HCT116 (cell line): Measurements from ENCODE around the gene IL1RAP. TPM values are rescaled to one million over a fixed set of nuclear protein-coding genes. Genes with fewer than 3 reads are reported as not detected.

Experiments used
- ATAC-seq: fragments of 200-7000 bp; cut with Tn5 transposase; 2 replicates; pipeline ENCODE4 v1.9.1; 2020; ENCODE audit warnings: mild to moderate bottlenecking, moderate library complexity
- BruUV-seq: library from RNA; stranded (reverse); fragments of 400-500 nt; replicated peaks from 2 replicates; lab custom pipeline; 2021; lab: Mats Ljungman, UMichigan
- CTCF ChIA-PET: fragments of 300-600 bp; sonication (Branson Sonifier 250); formaldehyde crosslinking; loops from one replicate; lab custom pipeline; 2021; ENCODE audit warnings: antibody characterized with exemption; lab: Charles Lee
- POLR2A ChIA-PET: fragments of 300-600, 350-600 bp; sonication (Branson Sonifier 250); formaldehyde crosslinking; loops from one replicate; lab custom pipeline; 2021; ENCODE audit warnings: antibody characterized with exemption; lab: Charles Lee
- RAD21 ChIA-PET, 2 experiments: fragments of 300-600 bp; sonication (Branson Sonifier 250); formaldehyde crosslinking; loops; one replicate each; lab custom pipeline; 2023; ENCODE audit warnings: low total read pairs in 2 of 2; ENCODE audit not compliant: uncharacterized antibody in 2 of 2, unreplicated experiment in 2 of 2, low non-redundant PET in 1 of 2; lab: Charles Lee
- DNase-seq: peaks from one replicate; pipeline ENCODE4 v3.0.0-alpha.2; 2010; ENCODE audit warnings: low read depth, low spot score
- H2AFZ ChIP-seq: fragments of 200-600 bp; shearing (Covaris generic), sonication (generic); 2 replicates; pipeline ENCODE4 v1.6.1; 2017; ENCODE audit warnings: low read depth, mixed run types, mixed read lengths, antibody characterized with exemption, low read length; ENCODE audit not compliant: poor library complexity, severe bottlenecking
- H3K27ac ChIP-seq: 2 replicates; pipeline ENCODE4 v1.5.1; 2012; ENCODE audit warnings: low read depth, low read length
- H3K27me3 ChIP-seq: fragments of 200-600 bp; sonication (generic); 2 replicates; pipeline ENCODE4 v1.6.1; 2016; ENCODE audit warnings: mixed run types, low read length, mixed read lengths; ENCODE audit not compliant: insufficient read depth
- H3K36me3 ChIP-seq, 2 experiments: fragments of 200-500 bp in 1 of 2; fragments of 200-600 bp in 1 of 2; sonication (Bioruptor generic) in 1 of 2; sonication (generic) in 1 of 2; 2 replicates each; pipeline versions ENCODE4 v1.5.1 to v1.6.1; 2014 to 2016; ENCODE audit warnings: low read length in 2 of 2, inconsistent platforms in 1 of 2, mixed read lengths in 1 of 2, mixed run types in 1 of 2; ENCODE audit not compliant: insufficient read depth in 2 of 2, control insufficient read depth in 1 of 2
- H3K4me1 ChIP-seq, 2 experiments: fragments of 200-600 bp in 1 of 2; sonication (generic) in 1 of 2; 2 replicates each; pipeline versions ENCODE4 v1.5.1 to v1.6.1; 2012 to 2017; ENCODE audit warnings: low read length in 2 of 2, inconsistent platforms in 1 of 2, mild to moderate bottlenecking in 1 of 2, mixed read lengths in 1 of 2, mixed run types in 1 of 2, moderate library complexity in 1 of 2; ENCODE audit not compliant: insufficient read depth in 2 of 2, control insufficient read depth in 1 of 2
- H3K4me2 ChIP-seq: fragments of 200-600 bp; sonication (generic); 2 replicates; pipeline ENCODE4 v1.6.1; 2017; ENCODE audit warnings: mixed run types, low read length, mixed read lengths
- H3K4me3 ChIP-seq, 2 experiments: fragments of 200-600 bp in 1 of 2; sonication (generic) in 1 of 2; replicated peaks in 1 of 2; 2 replicates each; pipeline ENCODE4 v1.5.1; 2011 to 2016; ENCODE audit warnings: low read length in 2 of 2, control low read depth in 1 of 2, low read depth in 1 of 2, mild to moderate bottlenecking in 1 of 2, mixed read lengths in 1 of 2, mixed run types in 1 of 2
- H3K79me2 ChIP-seq: fragments of 200-600 bp; sonication (generic); 2 replicates; pipeline ENCODE4 v1.6.1; 2017; ENCODE audit warnings: mild to moderate bottlenecking, mixed run types, low read length, moderate library complexity, mixed read lengths; ENCODE audit not compliant: insufficient read depth
- H3K9ac ChIP-seq: fragments of 200-600 bp; sonication (generic); 2 replicates; pipeline ENCODE4 v1.6.1; 2016; ENCODE audit warnings: low read length, mixed read lengths
- H3K9me2 ChIP-seq: fragments of 200-600 bp; sonication (generic), shearing (Covaris generic); 2 replicates; pipeline ENCODE4 v1.6.1; 2017; ENCODE audit warnings: mixed run types, mild to moderate bottlenecking, moderate library complexity; ENCODE audit not compliant: insufficient read depth
- H3K9me3 ChIP-seq, 2 experiments: fragments of 200-500 bp in 1 of 2; fragments of 200-600 bp in 1 of 2; sonication (Bioruptor generic) in 1 of 2; sonication (generic) in 1 of 2; 2 replicates each; pipeline ENCODE4 v1.6.1; 2014 to 2017; ENCODE audit warnings: low read length in 2 of 2, mixed read lengths in 2 of 2, inconsistent platforms in 1 of 2, low read depth in 1 of 2, mild to moderate bottlenecking in 1 of 2, mixed run types in 1 of 2, moderate library complexity in 1 of 2; ENCODE audit not compliant: control insufficient read depth in 1 of 2, insufficient read depth in 1 of 2
- H4K20me1 ChIP-seq: fragments of 200-600 bp; sonication (generic), shearing (Covaris generic); 2 replicates; pipeline ENCODE4 v1.6.1; 2017; ENCODE audit warnings: mixed run types, mild to moderate bottlenecking, moderate library complexity; ENCODE audit not compliant: insufficient read depth
- CEBPB ChIP-seq: IDR thresholded peaks from 2 replicates; pipeline ENCODE4 v1.6.1; 2012; ENCODE audit warnings: low read depth
- ELF1 ChIP-seq: IDR thresholded peaks from 2 replicates; pipeline ENCODE4 v1.6.1; 2012; ENCODE audit warnings: low read depth, borderline replicate concordance
- EZH2phosphoT487 ChIP-seq: fragments of 200-600 bp; IDR thresholded peaks from 2 replicates; pipeline ENCODE4 v1.6.1; 2018; ENCODE audit warnings: antibody characterized with exemption, borderline replicate concordance
- FOSL1 ChIP-seq: IDR thresholded peaks from 2 replicates; pipeline ENCODE4 v1.6.1; 2012; ENCODE audit warnings: low read depth
- JUND ChIP-seq: IDR thresholded peaks from 2 replicates; pipeline ENCODE4 v1.6.1; 2012
- POLR2A ChIP-seq: IDR thresholded peaks from 2 replicates; pipeline ENCODE4 v1.7.0; 2011; ENCODE audit warnings: borderline replicate concordance; ENCODE audit not compliant: insufficient read depth, insufficient read length; ENCODE audit errors: extremely low read depth
- POLR2AphosphoS5 ChIP-seq: IDR thresholded peaks from 2 replicates; pipeline ENCODE4 v1.6.1; 2011; ENCODE audit warnings: mild to moderate bottlenecking, low read depth, low read length, moderate library complexity
- RAD21 ChIP-seq: IDR thresholded peaks from 2 replicates; pipeline ENCODE4 v1.6.1; 2012; ENCODE audit warnings: low read depth, mild to moderate bottlenecking
- REST ChIP-seq: IDR thresholded peaks from 2 replicates; pipeline ENCODE4 v1.6.1; 2012; ENCODE audit warnings: low read depth
- SIN3A ChIP-seq: IDR thresholded peaks from 2 replicates; pipeline ENCODE4 v1.6.1; 2012; ENCODE audit warnings: low read depth
- SP1 ChIP-seq: IDR thresholded peaks from 2 replicates; pipeline ENCODE4 v1.6.1; 2012; ENCODE audit warnings: low read depth
- SRF ChIP-seq: IDR thresholded peaks from 2 replicates; pipeline ENCODE4 v1.6.1; 2012; ENCODE audit warnings: low read depth
- TCF7L2 ChIP-seq: IDR thresholded peaks from 2 replicates; pipeline ENCODE4 v1.7.0; 2011; ENCODE audit warnings: borderline replicate concordance, inconsistent platforms; ENCODE audit not compliant: insufficient read depth, insufficient read length; ENCODE audit errors: extremely low read depth
- YY1 ChIP-seq: IDR thresholded peaks from 2 replicates; pipeline ENCODE4 v1.6.1; 2011; ENCODE audit warnings: low read length, low read depth, moderate library complexity, mild to moderate bottlenecking; ENCODE audit not compliant: insufficient replicate concordance; ENCODE audit errors: extremely low read depth
- ZBTB33 ChIP-seq: IDR thresholded peaks from 2 replicates; pipeline ENCODE4 v1.6.1; 2011; ENCODE audit warnings: mild to moderate bottlenecking, low read length, moderate library complexity; ENCODE audit not compliant: insufficient replicate concordance; ENCODE audit errors: extremely low read depth
- intact Hi-C: fragments of 100-400 bp; cut with micrococcal nuclease; formaldehyde crosslinking; loops from 2 replicates; pipeline ENCODE4 v1.10.0; 2022
- total RNA-seq: library from RNA; stranded (reverse); gene quantifications from one replicate; pipeline ENCODE4 v1.2.1, GENCODE V29; 2021; ENCODE audit not compliant: unreplicated experiment

The IL1RAP gene
- total RNA-seq, 1 experiment from 2014 or later, result 5.8 TPM

DNA sequence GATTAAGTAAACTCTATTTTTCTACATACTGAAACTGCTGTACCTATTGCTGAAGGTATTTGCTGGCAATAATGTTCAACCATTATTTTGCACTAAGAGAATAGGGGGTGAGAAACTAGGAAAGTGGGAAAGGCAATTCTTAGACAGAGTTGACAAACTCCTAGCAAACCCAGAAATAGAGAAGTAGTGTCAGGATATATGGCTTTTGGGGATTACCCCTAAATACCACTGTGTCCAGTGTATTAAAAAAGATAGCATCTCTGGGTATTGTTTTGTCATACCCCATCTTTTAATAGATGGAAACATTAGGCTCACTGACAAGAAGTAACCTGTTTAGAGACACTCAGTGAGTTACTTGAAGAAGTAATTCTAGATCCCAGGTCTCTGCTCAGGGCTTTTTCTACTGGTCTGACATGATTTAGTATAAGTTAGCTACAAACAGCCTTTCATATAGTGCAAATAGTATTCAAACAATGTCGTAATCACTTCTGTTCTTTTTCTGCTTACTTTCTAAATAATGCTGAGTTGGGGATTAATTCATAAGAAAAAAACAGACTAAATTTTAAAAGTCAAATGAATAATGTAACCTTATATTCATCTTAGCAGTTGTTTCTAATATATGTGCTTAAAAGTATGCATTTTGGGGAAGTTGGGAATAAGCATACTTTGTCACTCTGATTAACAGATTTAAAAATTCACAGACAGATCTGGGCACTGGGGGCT lies 107.2 kb downstream of the IL1RAP start:
- Histone ChIP-seq H2AFZ (no peak overlapping the region), H3K9ac (no peak overlapping the region), H3K27ac (no peak overlapping the region), H3K79me2 (no peaks in the 10 kb centered on the region), H3K4me1 (no peaks in the 10 kb centered on the region), H4K20me1 (no peaks in the 10 kb centered on the region), H3K4me3 (no peak overlapping the region), H3K36me3 (no peaks in the 10 kb centered on the region), H3K9me3 (no peaks in the 10 kb centered on the region), H3K4me2 (no peak overlapping the region), H3K27me3 (no peaks in the 10 kb centered on the region), H3K9me2 (no peaks in the 10 kb centered on the region)
- RAD21 ChIA-PET, result no interaction called here
- CTCF ChIA-PET, result no interaction called here
- no peak for ATAC-seq
- TF ChIP-seq CEBPB, result no peak
- TF ChIP-seq POLR2AphosphoS5, result no peak
- no peak for TF ChIP-seq RAD21
- TF ChIP-seq ZBTB33, result no peak
- POLR2A ChIA-PET, result no interaction called here
- BruUV-seq, result no TSS peak
- no peak for DNase-seq
- intact Hi-C loops, result no loop called here

GRCh38 chr3:190621927-190622326 lies 108.0 kb downstream of the IL1RAP start:
- POLR2A ChIA-PET, result no interaction called here
- intact Hi-C loops, result no loop called here

More at GRCh38 chr3:190621927-190622326, 108.0 kb downstream of the IL1RAP start:
- Histone ChIP-seq H3K4me2 (no peak overlapping the region), H3K79me2 (no peaks in the 10 kb centered on the region), H3K36me3 (no peaks in the 10 kb centered on the region), H3K4me3 (no peak overlapping the region), H3K9me2 (no peaks in the 10 kb centered on the region), H2AFZ (no peak overlapping the region), H4K20me1 (no peaks in the 10 kb centered on the region), H3K27ac (no peak overlapping the region), H3K9ac (no peak overlapping the region), H3K9me3 (no peaks in the 10 kb centered on the region), H3K4me1 (no peaks in the 10 kb centered on the region), H3K27me3 (no peaks in the 10 kb centered on the region)
- RAD21 ChIA-PET, result no interaction called here
- ATAC-seq, result no peak
- TF ChIP-seq JUND, result no peak
- TF ChIP-seq RAD21, result no peak
- no peak for TF ChIP-seq ELF1
- no peak for TF ChIP-seq SP1
- no peak for TF ChIP-seq TCF7L2
- no peak for TF ChIP-seq FOSL1
- TF ChIP-seq YY1, result no peak
- no peak for TF ChIP-seq SRF
- TF ChIP-seq EZH2phosphoT487, result no peak
- TF ChIP-seq POLR2A, result no peak
- no peak for TF ChIP-seq REST
- TF ChIP-seq SIN3A, result no peak
- BruUV-seq, result no TSS peak
- no peak for DNase-seq
- CTCF ChIA-PET, result no interaction called here
